SHP77 (cell line): ENCODE measurements around the gene ITPR2.
"Not testable (repeated sequence)": the region's sequence is repeated elsewhere in the genome, so short reads cannot be mapped to it uniquely, and the experiment has no call there.

Source experiments
- DNase-seq, 2 experiments: peaks; one replicate each; lab custom pipeline; 2025; lab: John Stamatoyannopoulos, UW

ITPR2 gene

DNA sequence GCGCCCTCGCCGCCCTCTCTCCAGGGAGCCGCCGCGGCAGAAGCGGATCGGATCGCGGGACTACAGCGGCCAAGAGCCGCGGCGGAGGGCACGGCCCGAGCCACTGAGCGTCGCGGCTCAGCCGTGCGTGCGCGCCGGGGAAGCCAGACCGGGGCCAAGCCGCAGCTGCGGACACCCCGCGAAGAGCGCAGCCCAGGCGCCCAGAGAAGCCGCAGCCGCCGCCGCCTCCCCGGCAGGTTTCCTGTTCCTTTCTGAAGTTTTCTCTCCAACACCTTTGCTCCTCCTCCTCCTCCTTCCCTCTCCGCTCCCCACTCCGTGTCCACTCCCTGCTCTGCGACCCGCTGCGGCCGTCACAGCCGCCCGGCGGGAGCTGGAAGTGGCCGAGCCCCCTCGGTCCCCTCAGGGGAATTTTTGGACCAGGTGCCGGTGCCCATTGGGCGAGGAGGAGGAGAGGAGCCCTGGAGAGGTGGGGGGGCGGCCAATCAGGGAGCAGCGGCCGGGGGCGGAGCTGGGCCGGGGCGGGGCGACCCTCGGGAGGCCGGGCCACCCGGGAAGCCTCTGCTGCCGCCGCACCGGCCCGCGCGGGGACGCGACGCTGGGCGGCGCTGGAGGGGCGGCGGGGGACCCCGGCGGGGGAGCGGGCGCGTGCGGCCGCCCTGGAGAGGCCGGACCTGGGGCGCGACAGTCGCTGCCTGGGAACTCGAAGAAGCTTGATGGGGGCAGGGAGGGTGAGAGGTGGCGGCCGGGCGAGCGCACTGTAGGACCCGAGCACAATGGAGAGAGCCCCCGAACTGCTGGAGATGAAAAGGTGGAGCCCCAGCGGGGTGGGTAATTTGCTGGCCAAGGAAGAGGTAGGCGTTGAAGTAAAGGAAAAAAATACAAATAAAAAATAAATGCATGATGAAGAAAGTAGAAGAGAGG lies at the start of gene ITPR2:
Gene ITPR2 (minus strand): TSS at position 373 of the 921 bp plus-strand sequence. CDS start 413 bp downstream, outside the sequence.
- peak; percentile 97 for DNase-seq

DNA sequence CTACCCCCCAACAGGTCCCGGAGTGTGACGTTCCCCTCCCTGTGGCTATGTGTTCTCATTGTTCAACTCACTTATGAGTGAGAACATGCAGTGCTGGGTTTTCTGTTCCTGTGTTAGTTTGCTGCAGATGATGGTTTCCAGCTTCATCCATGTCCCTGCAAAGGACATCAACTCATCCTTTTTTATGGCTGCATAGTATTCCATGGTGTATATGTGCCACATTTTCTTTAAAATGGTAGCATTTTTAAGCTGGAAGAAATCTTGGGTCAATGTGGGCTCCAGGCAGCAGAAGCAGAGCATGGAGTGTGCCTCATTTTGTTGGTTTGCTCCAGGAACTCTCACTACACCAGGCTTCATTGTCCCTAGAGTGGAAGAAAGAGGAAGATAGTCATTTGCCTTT lies 47.6 kb upstream of the ITPR2 start:
- no peak for DNase-seq

DNA sequence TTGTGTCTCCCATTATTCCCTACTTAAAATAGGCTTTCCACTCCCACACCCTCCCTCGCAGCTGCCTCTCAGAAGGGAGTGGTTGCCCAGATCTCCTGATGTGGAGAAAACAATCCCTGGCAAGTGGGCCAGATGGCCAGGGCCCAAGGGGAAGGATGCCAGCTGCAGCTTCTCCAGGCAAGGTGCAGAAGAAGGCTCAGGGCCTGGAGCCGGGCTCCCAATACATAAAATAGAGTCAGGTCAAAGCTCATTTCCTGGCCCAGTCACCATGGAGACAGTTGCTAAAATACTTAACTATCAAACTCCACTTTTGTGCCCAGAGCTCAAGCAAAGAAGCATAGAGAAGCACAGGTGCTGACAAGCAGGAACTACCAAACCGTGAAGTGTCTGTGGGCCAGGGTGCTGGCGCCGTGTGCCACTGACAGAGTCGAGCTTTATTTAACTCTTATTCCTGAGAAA lies 45.7 kb upstream of the ITPR2 start:
- peak; percentile 80 to 83 for DNase-seq

DNA sequence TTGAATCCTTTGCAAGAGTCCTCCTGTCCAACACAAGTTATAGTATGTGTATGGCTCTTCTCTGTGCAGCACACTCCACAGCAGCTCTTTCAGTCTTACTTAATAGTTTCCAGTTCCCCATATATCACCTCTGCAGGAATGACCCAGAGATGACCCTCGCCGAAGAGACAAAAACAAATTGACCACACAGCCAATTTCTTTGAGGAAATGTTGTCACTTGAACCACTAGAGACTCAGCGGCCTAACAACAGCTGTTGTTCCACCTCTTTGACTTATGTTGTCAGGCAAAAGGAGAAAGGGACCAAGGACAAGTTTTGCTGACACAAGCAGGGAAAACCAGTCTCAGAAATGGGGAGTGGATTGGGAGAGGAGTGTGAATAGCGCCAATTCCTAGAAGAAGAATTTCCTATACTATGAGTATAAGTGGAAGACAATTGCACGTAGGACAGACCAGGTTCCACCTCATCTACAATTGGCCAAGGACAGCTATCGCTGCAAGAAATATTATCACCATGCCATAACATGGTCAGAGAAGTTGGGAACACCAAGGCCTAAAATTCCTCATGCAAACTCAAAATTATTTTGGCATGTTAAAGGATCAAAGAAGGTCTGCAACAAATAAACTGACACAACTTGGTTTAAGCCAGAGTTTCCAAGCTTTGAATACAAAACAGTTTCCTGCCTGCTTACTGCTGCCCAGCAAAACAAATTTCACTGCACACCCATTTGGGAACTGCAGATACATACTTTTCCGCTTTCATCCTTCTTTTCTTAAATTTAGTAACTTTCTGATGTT lies 41.7 kb upstream of the ITPR2 start:
- no peak for DNase-seq

DNA sequence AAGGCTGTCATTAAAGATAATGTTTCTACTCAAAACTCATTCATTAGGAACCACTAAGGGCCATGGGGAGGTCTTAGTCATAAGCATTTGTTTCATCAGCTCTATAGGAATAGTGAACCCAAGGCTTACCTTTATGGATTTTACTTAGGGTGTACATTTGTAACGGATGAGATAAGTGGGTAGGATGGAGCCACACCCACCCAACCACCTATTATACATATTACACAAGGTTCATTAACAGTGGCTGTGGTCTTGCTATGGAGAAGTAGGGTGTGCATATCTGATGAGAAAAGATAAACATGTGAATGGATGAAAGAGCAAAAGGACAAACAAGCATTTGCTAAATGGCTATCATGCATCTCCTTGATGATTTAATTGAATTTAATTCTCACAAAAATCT lies 39.6 kb upstream of the ITPR2 start:
- DNase-seq: no peak

DNA sequence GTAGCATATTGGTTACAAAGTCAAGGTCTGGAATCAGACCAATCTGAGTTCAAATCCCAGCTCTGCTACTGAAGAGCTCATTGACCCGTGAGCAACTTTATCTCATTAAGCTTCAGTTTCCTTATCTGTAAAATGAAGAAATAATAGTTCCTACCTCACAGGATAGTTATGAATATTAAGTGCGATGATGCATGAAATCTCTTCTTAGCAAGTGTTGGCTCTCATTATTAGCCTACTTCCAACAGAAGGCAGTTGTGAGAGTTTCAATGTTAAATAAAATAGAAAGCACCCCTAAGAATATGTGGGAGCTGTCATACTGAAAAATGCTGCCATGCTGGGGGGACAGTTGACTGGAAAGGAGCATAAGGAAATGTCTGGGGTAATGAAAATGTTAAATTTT lies 39.0 kb upstream of the ITPR2 start:
- no peak for DNase-seq

DNA sequence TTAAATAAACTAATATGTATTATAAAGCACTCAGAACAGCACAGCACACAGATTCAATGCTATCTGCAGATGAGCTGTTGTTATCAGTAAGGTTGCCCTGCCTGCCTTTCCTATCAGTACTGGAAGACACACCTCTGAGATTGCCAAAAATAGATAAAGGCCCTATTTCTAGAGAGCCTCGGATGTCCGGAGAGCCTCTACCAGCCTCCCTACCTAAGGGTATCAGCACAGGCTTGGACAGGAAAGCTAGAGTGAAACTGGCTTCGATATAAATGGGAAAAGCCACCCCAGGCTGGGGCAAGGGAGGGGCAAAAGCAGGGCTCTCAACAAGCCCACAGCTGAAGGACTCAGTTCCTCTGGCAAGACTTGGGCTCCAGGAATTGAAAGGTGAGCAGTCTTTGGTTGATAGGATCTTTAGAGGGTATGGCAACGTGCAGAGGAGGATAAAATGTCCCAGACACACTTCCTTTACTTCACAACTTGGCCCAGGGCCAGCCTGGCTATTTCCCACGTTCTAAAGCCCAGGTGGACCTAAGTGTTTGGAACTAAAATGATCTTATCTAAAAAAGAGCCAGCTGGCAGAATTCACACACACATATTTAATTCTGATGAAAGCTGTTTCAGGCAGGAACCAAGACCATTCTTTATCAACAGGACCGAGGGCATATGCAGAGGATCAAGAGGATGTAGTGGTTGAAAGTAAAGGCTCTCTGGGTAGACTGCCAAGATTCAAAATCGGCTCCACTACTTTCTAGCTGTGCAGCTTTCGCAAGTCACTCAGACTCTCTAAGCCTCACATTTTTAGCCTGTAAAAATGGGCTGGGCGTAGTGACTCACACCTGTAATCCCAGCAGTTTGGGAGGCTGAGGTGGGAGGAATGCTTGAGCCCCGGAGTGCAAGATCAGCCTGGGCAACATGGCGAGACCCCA lies 37.8 kb upstream of the ITPR2 start:
- peak; percentile 15 to 44 for DNase-seq

DNA sequence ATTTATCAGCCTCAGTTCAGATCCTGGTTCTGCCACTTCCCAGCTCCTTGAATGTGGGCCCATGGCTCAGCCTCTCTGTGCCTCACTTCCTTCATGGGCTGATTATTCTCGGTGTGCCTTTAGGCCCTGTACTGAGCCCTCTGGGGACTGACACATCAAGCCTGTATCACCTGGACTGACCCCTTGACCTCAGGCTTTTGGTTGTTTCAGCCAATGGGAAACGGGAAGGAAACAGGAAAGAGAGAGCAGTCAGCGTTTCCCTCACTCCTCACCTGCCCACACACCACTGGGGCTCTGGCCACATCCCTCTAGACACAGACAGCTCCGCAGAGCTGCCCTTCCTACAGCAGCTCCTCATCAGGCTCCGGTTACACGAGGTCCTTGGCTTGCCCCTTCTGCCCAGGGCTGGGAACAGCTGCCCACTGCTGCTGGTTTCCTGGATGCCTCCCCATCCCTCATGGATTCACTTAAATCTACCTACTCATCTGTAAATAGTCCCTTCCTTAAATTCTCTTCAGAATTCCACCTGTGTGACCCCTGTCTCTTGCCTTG lies 37.0 kb upstream of the ITPR2 start:
- peak; percentile 40 to 59 for DNase-seq

DNA sequence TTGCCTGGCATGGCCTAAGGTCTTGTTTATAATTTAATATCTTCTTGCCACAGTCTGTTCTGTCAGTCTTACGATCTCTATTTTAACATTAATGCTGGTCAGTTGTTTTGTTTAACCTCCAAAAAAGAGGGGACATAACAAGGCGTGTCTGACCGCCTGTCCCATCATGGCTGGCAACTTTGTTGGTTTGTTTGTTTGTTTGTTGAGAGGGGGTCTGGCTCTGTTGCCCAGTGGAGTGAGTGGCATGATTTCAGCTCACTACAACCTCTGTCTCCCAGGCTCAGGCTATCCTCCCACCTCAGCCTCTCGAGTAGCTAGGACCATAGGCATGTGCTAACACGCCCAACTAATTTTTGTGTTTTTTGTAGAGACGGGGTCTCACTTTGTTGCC lies 36.1 kb upstream of the ITPR2 start:
- DNase-seq: no peak

DNA sequence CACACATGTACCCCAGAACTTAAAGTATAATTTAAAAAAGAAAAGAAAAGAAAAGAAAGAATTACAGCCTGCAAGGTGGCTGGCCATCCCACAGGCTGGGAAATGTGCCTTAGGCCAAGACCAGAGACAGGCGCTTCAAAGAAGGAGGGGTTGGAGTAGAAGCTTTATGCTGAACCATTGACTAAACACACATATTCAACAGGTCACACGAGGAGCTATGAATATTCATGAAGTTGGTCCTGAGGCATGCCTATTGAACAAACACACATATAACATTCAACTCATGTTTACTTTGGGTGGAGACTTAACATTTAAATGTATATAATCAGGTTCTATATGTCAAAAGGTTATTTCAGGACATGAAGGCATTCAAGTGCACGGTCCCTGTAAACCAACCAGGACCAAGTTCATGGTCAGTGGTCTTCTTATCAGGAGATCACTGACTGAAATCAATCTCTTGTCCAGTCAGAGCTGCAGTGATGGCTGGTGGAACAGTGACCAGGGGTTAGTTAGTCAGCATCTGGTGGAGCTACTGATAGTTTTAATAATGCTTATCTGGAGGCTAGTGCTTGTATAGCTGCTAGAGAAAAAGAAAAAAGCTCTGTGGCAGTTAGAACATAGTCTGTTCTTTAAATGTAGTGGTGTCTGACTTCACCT lies 35.6 kb upstream of the ITPR2 start:
- DNase-seq: no peak

DNA sequence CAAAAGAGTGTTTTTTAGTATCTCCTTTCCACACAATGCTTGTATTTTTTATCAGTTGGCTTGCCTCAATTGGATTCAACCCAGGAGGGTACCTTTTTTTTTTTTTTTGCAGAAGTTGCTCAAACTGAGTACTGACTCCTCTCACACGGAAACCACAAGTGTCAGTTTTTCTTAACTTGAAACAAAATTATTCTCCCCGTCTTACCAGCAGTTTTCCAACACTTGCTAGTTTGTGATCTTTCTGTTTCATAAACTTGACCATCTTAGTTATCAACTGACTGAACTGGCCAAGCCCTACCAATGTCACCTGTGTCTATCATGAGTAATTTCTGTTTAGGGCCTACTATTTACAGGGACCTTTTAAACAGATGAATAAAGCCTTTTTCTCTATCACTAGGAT lies 34.1 kb upstream of the ITPR2 start:
- DNase-seq: no peak

DNA sequence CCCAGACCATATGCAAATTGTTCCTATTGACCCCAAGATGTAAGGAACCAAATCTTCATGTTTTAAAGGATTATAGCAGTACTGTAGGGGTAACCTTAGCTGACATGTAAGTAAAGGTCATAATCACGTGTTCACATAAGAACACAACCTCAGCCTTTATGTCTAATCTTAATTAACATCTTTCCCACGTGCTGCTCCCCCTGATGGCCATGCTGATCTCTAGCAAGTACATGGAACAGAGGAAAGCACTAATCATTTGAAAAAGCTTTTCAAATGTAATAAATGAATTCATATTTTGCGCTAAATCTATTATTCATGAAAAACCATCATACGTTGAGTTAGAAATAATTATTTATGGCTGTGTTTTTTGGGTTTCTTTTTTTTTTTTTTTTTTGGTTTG lies 30.5 kb upstream of the ITPR2 start:
- peak in 1 of 2 experiments; percentile 40 for DNase-seq

DNA sequence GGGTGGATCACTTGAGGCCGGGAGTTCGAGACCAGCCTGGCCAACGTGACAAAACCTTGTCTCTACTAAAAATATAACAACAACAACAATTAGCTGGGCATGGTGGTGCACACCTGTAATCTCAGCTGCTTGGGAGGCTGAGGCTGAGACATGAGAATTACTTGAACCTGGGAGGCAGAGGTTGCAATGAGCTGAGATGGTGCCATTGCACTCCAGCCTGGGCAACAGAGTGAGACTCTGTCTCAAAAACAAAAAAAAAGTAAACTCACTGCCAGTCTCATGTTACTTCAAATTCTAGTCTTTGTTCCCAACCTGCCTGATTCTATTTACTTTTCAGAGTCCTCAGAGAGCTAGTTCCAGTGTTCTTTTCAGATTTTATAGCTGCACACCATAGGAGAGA lies 29.8 kb upstream of the ITPR2 start:
- not testable (repeated sequence) for DNase-seq

DNA sequence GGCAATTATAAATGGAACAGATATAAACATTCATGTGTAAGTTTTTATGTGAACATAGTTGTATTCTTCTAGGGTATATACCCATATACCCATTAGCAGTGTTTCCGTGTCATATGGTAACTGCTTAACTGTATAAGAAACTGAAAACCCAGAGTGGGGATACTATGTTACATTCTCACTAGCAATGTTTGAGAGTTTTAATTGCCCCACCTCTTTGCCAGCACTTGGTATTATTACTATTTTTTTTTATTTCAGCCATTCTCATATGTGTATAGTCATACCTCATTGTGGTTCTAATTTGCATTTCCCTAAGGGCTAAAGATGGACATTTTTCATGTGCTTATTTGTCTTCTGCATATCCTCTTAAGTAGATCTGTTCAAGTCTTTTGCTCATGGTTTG lies 28.7 kb upstream of the ITPR2 start:
- DNase-seq: no peak

DNA sequence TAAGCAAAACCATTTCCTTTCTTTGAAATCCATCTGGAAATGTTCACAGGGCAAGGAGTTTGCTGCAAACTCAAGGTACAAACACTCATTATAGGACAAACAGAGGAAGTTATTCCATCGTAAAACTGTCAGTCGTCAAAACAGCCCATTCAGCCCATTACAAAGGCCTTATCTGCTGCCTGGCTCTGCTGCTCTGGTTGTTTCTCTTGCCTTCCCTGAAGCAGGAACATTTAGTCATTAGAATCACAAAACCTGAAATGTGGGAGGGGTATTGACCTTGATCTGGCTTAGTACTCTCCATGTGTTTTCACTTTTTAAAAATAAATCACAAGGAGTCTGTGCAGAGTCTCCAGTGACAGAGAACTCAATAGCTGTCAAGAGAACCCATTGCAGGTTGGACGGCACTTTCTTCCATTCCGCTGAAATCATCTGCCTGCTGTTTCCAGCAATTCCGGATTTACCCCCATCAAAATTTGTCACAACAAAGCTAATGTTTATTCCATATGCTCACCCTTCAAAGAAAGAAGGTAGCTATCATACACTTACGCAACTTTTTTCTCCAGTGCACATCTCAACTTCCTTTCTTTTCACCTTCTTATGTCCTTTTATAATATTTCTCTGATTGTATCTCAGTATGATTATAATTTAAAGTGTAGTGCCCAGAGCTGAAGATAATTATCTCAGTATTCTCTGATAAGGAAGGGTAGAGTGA lies 24.6 kb upstream of the ITPR2 start:
- no peak for DNase-seq

DNA sequence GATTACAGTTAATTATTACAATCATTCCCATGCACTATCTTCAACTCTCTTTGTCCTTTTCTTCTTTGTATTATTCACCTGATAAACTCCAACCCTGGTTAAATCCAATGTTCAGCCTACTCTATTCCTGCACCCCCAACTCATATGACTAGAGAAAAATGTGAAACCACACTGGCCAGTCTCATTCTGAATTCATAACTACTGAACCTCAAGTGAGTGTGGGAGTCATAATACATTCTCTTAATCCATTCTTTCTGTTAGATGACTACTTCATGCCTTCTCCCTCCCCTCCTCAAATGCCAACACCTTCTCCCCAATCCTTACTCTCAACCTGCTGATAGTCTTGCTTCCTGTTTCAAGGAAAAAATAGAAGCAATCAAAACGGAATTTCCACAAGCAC lies 22.3 kb upstream of the ITPR2 start:
- no peak for DNase-seq

DNA sequence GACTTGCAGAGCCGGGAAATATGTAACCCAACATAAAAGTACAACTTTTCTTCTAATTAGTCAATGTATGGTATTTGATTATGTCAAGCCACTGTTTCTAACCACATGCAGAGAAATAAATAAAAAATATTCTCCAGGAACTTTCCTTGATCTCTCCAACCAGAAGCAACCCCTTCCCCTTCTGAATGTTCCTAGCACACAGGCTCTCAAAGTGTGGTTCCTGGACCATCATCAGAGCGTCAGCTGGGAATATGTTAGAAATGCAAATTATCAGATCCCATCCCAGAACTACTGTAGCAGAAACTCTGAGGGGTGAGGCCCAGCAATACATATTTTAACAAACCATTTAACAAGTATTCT lies 21.0 kb upstream of the ITPR2 start:
- DNase-seq: no peak

DNA sequence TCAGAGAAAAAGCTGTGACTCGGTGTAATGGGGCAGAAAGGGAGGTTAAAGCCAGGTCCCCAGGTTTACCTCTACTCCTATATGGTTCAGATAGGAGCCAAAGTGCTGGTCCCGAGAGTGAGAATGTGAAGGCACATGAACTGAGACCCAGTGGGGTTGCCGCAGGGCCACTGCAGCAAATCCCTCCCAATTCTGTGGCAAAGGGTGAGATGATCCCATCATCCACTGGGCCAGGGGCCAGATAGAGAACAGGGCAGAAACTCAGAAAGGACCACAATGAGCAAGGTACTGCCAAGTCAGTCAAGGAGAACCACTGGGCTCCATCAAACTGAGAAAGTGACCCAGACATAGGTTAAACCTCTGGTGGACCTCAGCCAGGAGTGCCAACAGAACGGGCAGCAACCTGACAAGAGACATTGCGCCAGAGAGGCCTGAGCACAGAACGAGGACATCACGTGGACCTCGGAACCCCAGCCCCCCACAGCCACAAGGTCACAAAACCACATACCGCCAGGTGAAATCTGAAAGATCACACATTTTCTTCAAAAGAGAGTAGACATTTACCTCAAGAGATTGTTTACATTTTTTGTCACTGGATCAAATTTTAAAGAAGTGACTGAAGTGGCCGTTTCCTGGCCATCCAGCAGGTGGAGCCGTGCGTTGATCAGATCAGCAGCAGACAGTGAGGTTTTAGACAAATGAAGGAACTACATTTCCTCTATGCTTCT lies 20.5 kb upstream of the ITPR2 start:
- peak; percentile 42 to 67 for DNase-seq

DNA sequence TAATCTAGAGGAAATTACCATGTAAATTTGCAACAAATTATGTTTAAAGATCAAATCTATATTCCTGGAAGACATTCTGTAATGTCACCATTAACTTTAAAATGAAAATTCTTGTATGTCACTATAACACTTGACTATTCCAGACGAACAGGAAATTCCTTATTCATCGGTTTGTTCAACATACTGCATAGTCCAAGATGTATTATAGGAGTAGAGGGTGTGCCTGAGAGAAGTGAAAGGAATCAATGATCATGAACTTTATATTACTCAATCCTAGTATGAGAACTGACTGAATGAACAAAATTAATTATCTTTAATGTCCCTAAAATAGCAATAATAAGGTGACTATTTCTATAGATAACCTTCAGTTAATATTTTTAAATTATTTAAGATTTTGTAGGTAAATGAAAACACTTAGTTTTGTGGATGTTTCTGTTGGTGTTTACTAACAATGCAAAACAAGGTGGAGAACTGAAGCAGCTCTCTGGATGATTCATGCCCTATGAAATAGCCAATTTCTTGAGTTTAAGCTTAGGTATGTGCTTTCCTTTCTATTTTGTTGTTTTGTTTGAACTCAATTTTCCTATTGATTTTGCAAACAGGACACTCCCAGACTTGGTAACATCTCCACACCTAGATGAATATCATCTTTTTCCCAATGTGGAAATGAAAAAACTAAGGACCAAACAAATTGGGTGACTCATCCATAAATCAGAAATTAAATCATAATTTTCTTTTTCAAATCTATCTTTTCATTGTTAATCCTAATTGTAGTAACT lies 18.2 kb upstream of the ITPR2 start:
- DNase-seq: no peak
